HEK293 (cell line): ENCODE results near the gene C10orf88.

Experiments
- CTCF ChIA-PET: fragments of 350-600 bp; formaldehyde crosslinking; extraction: SDS; loops from one replicate; lab custom pipeline; 2021; ENCODE audit warnings: antibody characterized with exemption; lab: Yijun Ruan, JAX
- POLR2A ChIA-PET: fragments of 300-600 bp; formaldehyde crosslinking; extraction: SDS; loops from one replicate; lab custom pipeline; 2020; ENCODE audit warnings: antibody characterized with exemption, inconsistent platforms; lab: Yijun Ruan, JAX
- H3K27ac ChIP-seq: fragments of 200-500 bp; sonication (Bioruptor generic); 2 replicates; pipeline ENCODE4 v1.5.1; 2014; ENCODE audit warnings: low read depth, low read length, control low read depth, inconsistent platforms; ENCODE audit errors: extremely low read depth
- H3K36me3 ChIP-seq, 2 experiments: fragments of 200-500 bp in 1 of 2; sonication (Bioruptor generic) in 1 of 2; 1 replicate in 1 of 2; 2 replicates in 1 of 2; pipeline ENCODE4 v1.5.1; 2014 to 2017; ENCODE audit warnings: inconsistent platforms in 2 of 2, low read length in 2 of 2; ENCODE audit not compliant: control insufficient read depth in 2 of 2, insufficient read depth in 1 of 2
- H3K4me1 ChIP-seq: fragments of 200-500 bp; sonication (Bioruptor generic); 2 replicates; pipeline ENCODE4 v1.5.1; 2014; ENCODE audit warnings: mild to moderate bottlenecking, low read length, inconsistent platforms; ENCODE audit not compliant: control insufficient read depth, insufficient read depth
- H3K4me3 ChIP-seq: 2 replicates; pipeline ENCODE4 v1.5.1; 2011; ENCODE audit warnings: low read depth, mild to moderate bottlenecking, control low read depth, low read length, moderate library complexity
- H3K9me3 ChIP-seq: fragments of 200-500 bp; sonication (Bioruptor generic); 2 replicates; pipeline ENCODE4 v1.5.1; 2014; ENCODE audit warnings: low read depth, low read length, inconsistent platforms; ENCODE audit not compliant: control insufficient read depth, insufficient read depth
- HOXA7 ChIP-seq: sonication (generic); formaldehyde crosslinking; IDR thresholded peaks from 2 replicates; pipeline ENCODE4 v1.8.1; 2022; ENCODE audit warnings: missing genetic modification reagents, borderline replicate concordance
- HOXC10 ChIP-seq: sonication (generic); formaldehyde crosslinking; IDR thresholded peaks from 2 replicates; pipeline ENCODE4 v1.8.1; 2023; ENCODE audit warnings: mild to moderate bottlenecking, missing genetic modification reagents
- HOXD13 ChIP-seq: sonication (generic); formaldehyde crosslinking; IDR thresholded peaks from 2 replicates; pipeline ENCODE4 v1.8.0; 2022; ENCODE audit warnings: missing genetic modification reagents, borderline replicate concordance
- PRDM4 ChIP-seq: fragments of 450-650 bp; formaldehyde crosslinking; IDR thresholded peaks from 2 replicates; pipeline ENCODE4 v1.5.1; 2017; ENCODE audit warnings: missing biosample characterization, missing genetic modification characterization
- REST ChIP-seq: fragments of 450-650 bp; formaldehyde crosslinking; IDR thresholded peaks from 2 replicates; pipeline ENCODE4 v1.5.1; 2016; ENCODE audit warnings: missing biosample characterization, missing genetic modification characterization
- SCRT1 ChIP-seq: fragments of 450-650 bp; formaldehyde crosslinking; IDR thresholded peaks from 2 replicates; pipeline ENCODE4 v1.5.1; 2016; ENCODE audit warnings: missing biosample characterization, missing genetic modification characterization, borderline replicate concordance
- WT1 ChIP-seq: fragments of 450-650 bp; formaldehyde crosslinking; IDR thresholded peaks from 2 replicates; pipeline ENCODE4 v1.5.1; 2016; ENCODE audit warnings: missing biosample characterization, missing genetic modification characterization
- ZBTB11 ChIP-seq: fragments of 450-650 bp; formaldehyde crosslinking; conservative IDR thresholded peaks from 2 replicates; pipeline ENCODE4 v1.5.1; 2016; ENCODE audit warnings: low read depth, missing biosample characterization, missing genetic modification characterization
- ZBTB21 ChIP-seq: fragments of 450-650 bp; formaldehyde crosslinking; IDR thresholded peaks from 2 replicates; pipeline ENCODE4 v1.5.1; 2017; ENCODE audit warnings: missing biosample characterization, missing genetic modification characterization
- ZFP41 ChIP-seq: fragments of 450-650 bp; formaldehyde crosslinking; IDR thresholded peaks from 2 replicates; pipeline ENCODE4 v1.5.1; 2016; ENCODE audit warnings: missing biosample characterization, missing genetic modification characterization, borderline replicate concordance
- ZIC2 ChIP-seq: fragments of 450-650 bp; formaldehyde crosslinking; IDR thresholded peaks from 2 replicates; pipeline ENCODE4 v1.5.1; 2016; ENCODE audit warnings: missing biosample characterization, missing genetic modification characterization
- ZNF121 ChIP-seq: fragments of 450-650 bp; formaldehyde crosslinking; IDR thresholded peaks from 2 replicates; pipeline ENCODE4 v1.5.1; 2016; ENCODE audit warnings: missing biosample characterization, missing genetic modification characterization
- ZNF138 ChIP-seq: fragments of 450-650 bp; formaldehyde crosslinking; IDR thresholded peaks from 2 replicates; pipeline ENCODE4 v1.5.1; 2016; ENCODE audit warnings: missing biosample characterization, missing genetic modification characterization, borderline replicate concordance
- ZNF169 ChIP-seq: fragments of 450-650 bp; formaldehyde crosslinking; IDR thresholded peaks from 2 replicates; pipeline ENCODE4 v1.5.1; 2016; ENCODE audit warnings: missing biosample characterization, missing genetic modification characterization
- ZNF221 ChIP-seq: fragments of 450-650 bp; formaldehyde crosslinking; IDR thresholded peaks from 2 replicates; pipeline ENCODE4 v1.5.1; 2017; ENCODE audit warnings: missing biosample characterization, missing genetic modification characterization, borderline replicate concordance
- ZNF24 ChIP-seq: fragments of 450-650 bp; formaldehyde crosslinking; IDR thresholded peaks from 2 replicates; pipeline ENCODE4 v1.5.1; 2016; ENCODE audit warnings: missing biosample characterization, missing genetic modification characterization
- ZNF248 ChIP-seq: fragments of 450-650 bp; formaldehyde crosslinking; IDR thresholded peaks from 2 replicates; pipeline ENCODE4 v1.5.1; 2017; ENCODE audit warnings: missing biosample characterization, missing genetic modification characterization
- ZNF311 ChIP-seq: fragments of 450-650 bp; formaldehyde crosslinking; IDR thresholded peaks from 2 replicates; pipeline ENCODE4 v1.5.1; 2017; ENCODE audit warnings: missing biosample characterization, missing genetic modification characterization, borderline replicate concordance
- ZNF341 ChIP-seq: fragments of 450-650 bp; formaldehyde crosslinking; IDR thresholded peaks from 2 replicates; pipeline ENCODE4; 2016; ENCODE audit warnings: low read depth, missing biosample characterization, missing genetic modification characterization
- ZNF362 ChIP-seq: fragments of 450-650 bp; formaldehyde crosslinking; IDR thresholded peaks from 2 replicates; pipeline ENCODE4 v1.5.1; 2016; ENCODE audit warnings: missing biosample characterization, missing genetic modification characterization
- ZNF488 ChIP-seq: fragments of 450-650 bp; formaldehyde crosslinking; IDR thresholded peaks from 2 replicates; pipeline ENCODE4 v1.5.1; 2016; ENCODE audit warnings: missing biosample characterization, missing genetic modification characterization
- ZNF548 ChIP-seq: fragments of 450-650 bp; formaldehyde crosslinking; IDR thresholded peaks from 2 replicates; pipeline ENCODE4 v1.5.1; 2016; ENCODE audit warnings: missing biosample characterization, missing genetic modification characterization
- ZNF571 ChIP-seq: fragments of 450-650 bp; formaldehyde crosslinking; IDR thresholded peaks from 2 replicates; pipeline ENCODE4 v1.5.0; 2017; ENCODE audit warnings: missing biosample characterization, missing genetic modification characterization
- ZNF654 ChIP-seq: fragments of 450-650 bp; formaldehyde crosslinking; IDR thresholded peaks from 2 replicates; pipeline ENCODE4 v1.5.1; 2016; ENCODE audit warnings: low read depth, missing biosample characterization, missing genetic modification characterization
- ZNF658 ChIP-seq: fragments of 450-650 bp; formaldehyde crosslinking; IDR thresholded peaks from 2 replicates; pipeline ENCODE4; 2016; ENCODE audit warnings: missing biosample characterization, missing genetic modification characterization
- ZSCAN16 ChIP-seq: fragments of 450-650 bp; formaldehyde crosslinking; IDR thresholded peaks from 2 replicates; pipeline ENCODE4 v1.5.1; 2016; ENCODE audit warnings: missing biosample characterization, missing genetic modification characterization

Gene C10orf88

GRCh38 chr10:122911889-122912484 is 42.0 kb downstream of the C10orf88 start (continued):
- TF ChIP-seq PRDM4 (no peak), ZFP41 (no peak), HOXD13 (peak; percentile 97), HOXA7 (CRISPR knock-in tag) (peak; percentile 97), HOXC10 (CRISPR knock-in tag) (peak; percentile 97), ZNF169 (tag by site-specific recombination) (no peak), ZNF548 (tag by site-specific recombination) (no peak), ZNF138 (no peak), REST (tag by site-specific recombination) (peak; percentile 100), ZNF654 (tag by site-specific recombination) (no peak), ZNF658 (tag by site-specific recombination) (no peak), ZNF362 (tag by site-specific recombination) (no peak), ZIC2 (tag by site-specific recombination) (no peak)

GRCh38 chr10:122910310-122910709 is 43.7 kb downstream of the C10orf88 start, which contains the start of gene FAM24A:
FAM24A (plus strand) TSS chr10:122910610; CDS start chr10:122911635, 1,025 bp downstream.
- Histone ChIP-seq H3K36me3 (no peaks in the 10 kb centered on the region), H3K4me3 (no peak within 1 kb of the TSS), H3K9me3 (no peaks in the 10 kb centered on the region), H3K4me1 (no peaks in the 10 kb centered on the region), H3K27ac (no peak within 1 kb of the TSS)
- ChIA-PET CTCF (no interaction called here), POLR2A (no interaction called here)
- TF ChIP-seq ZNF138: no peak
- no peak for TF ChIP-seq ZNF341 (tag by site-specific recombination)
- no peak for TF ChIP-seq ZNF121
- no peak for TF ChIP-seq ZNF548 (tag by site-specific recombination)
- no peak for TF ChIP-seq ZNF488 (tag by site-specific recombination)
- no peak for TF ChIP-seq ZBTB11 (tag by site-specific recombination)
- TF ChIP-seq ZBTB21 (tag by site-specific recombination): no peak
- no peak for TF ChIP-seq ZNF221
- no peak for TF ChIP-seq ZNF311
- TF ChIP-seq SCRT1 (tag by site-specific recombination): no peak
- no peak for TF ChIP-seq ZNF248 (tag by site-specific recombination)
- TF ChIP-seq WT1 (tag by site-specific recombination): no peak
- TF ChIP-seq ZSCAN16 (tag by site-specific recombination): no peak
- no peak for TF ChIP-seq ZNF571 (tag by site-specific recombination)
- no peak for TF ChIP-seq ZNF24 (tag by site-specific recombination)
